Gastrocnemius medialis (tissue), 4 donors: Measurements from ENCODE around the gene GSG1L.

Experiments
- CTCF ChIP-seq, 5 experiments: fragments of 450-650 bp in 3 of 5; fragments of 200-600 bp in 2 of 5; sonication (generic) in 2 of 5; IDR thresholded peaks in 4 of 5; conservative IDR thresholded peaks in 1 of 5; 1 replicate in 4 of 5; 2 replicates in 1 of 5; pipeline ENCODE4 v1.5.1; 2016 to 2019; ENCODE audit warnings: antibody characterized with exemption in 5 of 5, mild to moderate bottlenecking in 3 of 5, moderate library complexity in 3 of 5
- POLR2A ChIP-seq, 2 donors: fragments of 450-650 bp; IDR thresholded peaks; one replicate each; pipeline ENCODE4 v1.6.1; 2017; ENCODE audit warnings: antibody characterized with exemption in 2 of 2, mild to moderate bottlenecking in 2 of 2, moderate library complexity in 2 of 2

- TF ChIP-seq CTCF (IDR thresholded peaks at IDR 0.05 in 4 of 5, conservative IDR thresholded peaks at IDR 0.05 in 1 of 5) (no peak), POLR2A (IDR thresholded peaks at IDR 0.05) (no peak)
Measured at GRCh38 chr16:27945233-27945973, 118.1 kb downstream of the GSG1L start.
